ENCODE results near the gene LBH.

Gene LBH

DNA sequence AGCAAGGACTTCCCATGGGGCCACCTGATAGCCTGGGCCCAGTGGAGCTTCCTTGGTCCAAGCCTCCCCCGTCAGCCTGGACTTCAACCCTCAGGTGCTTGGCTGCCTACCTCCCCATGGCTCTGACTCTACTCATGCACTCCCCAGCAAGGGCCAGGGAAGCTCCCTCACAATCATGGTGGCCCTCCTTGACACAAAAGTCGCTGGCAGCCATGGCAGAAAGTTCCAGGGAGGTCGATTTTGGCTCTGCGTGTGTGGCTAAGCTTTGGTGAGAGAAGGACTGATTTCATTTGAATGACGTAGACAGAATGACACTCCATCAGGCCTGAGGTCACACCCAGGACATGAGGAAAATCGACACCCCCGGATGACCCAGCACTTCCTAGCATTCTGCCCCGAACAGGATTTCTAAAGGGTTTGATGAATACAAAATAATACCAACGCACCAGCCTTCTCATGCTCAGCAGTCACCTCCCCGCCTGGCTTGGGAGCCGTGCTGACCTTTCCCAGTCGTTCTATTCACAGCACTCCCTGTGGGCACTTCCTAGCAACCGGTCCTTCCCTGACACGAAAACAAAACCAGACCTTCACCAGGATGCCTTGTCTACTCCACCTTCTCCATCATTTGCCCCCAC lies 52.7 kb downstream of the LBH start:
- Histone ChIP-seq H3K36me3 (ENCODE audit: control insufficient read depth in 2 of 2, insufficient read depth in 2 of 2, low read length in 2 of 2) (no peaks in the 10 kb centered on the region), H3K27me3 (ENCODE audit: control insufficient read depth in 2 of 2, insufficient read depth in 2 of 2, low read length in 2 of 2) (no peaks in the 10 kb centered on the region), H3K4me3 (ENCODE audit: low read length in 2 of 2) (no peak overlapping the region), H3K9me3 (ENCODE audit: control insufficient read depth in 2 of 2, low read length in 2 of 2) (no peaks in the 10 kb centered on the region), H3K27ac (ENCODE audit: low read depth in 2 of 2, low read length in 2 of 2) (no peak overlapping the region), H3K4me1 (ENCODE audit: control insufficient read depth in 2 of 2, insufficient read depth in 2 of 2, low read length in 2 of 2) (peaks cover 0 to 5% of the 10 kb centered on the region in 2 donors), H3K9ac (ENCODE audit: low read depth in 1 of 2, low read length in 2 of 2) (no peak overlapping the region)

DNA sequence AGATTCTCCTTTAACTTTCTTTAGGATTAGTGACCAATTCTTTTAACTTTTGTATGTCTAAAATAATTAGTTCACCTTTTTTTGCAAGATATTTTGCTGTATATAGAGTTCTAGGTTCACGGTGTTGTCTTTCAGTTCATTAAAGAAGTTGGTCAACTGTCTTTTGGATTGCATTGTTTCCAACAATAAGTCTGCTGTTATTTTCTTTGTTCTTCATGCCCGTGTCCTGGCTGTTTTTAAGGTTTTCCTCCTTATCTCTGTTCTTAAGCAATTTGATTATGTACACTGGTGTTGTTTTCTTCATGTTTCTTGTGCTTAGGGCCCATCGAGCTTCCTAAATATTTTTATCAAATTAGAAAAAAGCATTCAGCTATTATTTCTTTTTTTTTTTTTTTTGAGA lies 54.4 kb downstream of the LBH start:
- H3K9me3 ChIP-seq (ENCODE audit: control insufficient read depth in 2 of 2, low read length in 2 of 2) = no peaks in the 10 kb centered on the region

DNA sequence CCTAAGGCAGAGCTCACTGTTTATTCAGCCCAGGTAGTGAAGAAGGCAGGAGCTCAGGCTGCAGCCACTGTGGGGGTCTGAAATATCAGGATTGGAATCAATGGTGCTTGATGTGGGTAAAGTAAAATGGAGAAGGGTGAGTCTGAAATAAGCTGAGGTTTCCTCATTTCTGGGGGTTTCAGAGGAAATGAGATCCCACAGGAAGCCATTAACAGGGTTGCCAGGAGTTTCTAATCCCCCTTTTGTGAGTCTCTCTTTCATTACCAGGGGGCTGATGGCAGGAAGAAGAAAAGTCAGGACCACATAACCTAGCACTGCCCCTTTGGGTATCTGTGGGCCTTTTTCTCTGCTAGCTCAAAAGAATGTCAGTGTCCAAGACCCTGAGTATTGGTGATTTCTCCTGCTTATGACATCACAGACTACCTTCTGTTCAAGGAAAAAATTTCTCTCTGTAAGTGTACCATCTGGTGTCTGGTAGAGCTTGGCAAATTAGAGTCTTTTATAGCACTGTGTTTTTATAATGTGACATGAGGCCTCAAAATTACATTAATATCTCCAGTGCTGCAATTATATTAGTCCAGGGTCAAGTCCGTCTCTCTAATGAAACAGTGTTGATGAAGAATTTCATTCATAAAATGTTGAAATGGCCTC lies 56.0 kb downstream of the LBH start:
- Histone ChIP-seq H3K36me3 (ENCODE audit: control insufficient read depth in 2 of 2, insufficient read depth in 2 of 2, low read length in 2 of 2) (no peaks in the 10 kb centered on the region), H3K27ac (ENCODE audit: low read depth in 2 of 2, low read length in 2 of 2) (no peak overlapping the region), H3K4me3 (ENCODE audit: low read length in 2 of 2) (no peak overlapping the region), H3K27me3 (ENCODE audit: control insufficient read depth in 2 of 2, insufficient read depth in 2 of 2, low read length in 2 of 2) (no peaks in the 10 kb centered on the region), H3K4me1 (ENCODE audit: control insufficient read depth in 2 of 2, insufficient read depth in 2 of 2, low read length in 2 of 2) (peaks cover 0 to 5% of the 10 kb centered on the region in 2 donors), H3K9ac (ENCODE audit: low read depth in 1 of 2, low read length in 2 of 2) (no peak overlapping the region), H3K9me3 (ENCODE audit: control insufficient read depth in 2 of 2, low read length in 2 of 2) (no peaks in the 10 kb centered on the region)

More for the DNA sequence above, 54.4 kb downstream of the LBH start:
- Histone ChIP-seq H3K4me3 (ENCODE audit: low read length in 2 of 2) (no peak overlapping the region), H3K4me1 (ENCODE audit: control insufficient read depth in 2 of 2, insufficient read depth in 2 of 2, low read length in 2 of 2) (peaks cover 0 to 5% of the 10 kb centered on the region in 2 donors), H3K9ac (ENCODE audit: low read depth in 1 of 2, low read length in 2 of 2) (no peak overlapping the region), H3K27ac (ENCODE audit: low read depth in 2 of 2, low read length in 2 of 2) (no peak overlapping the region), H3K36me3 (ENCODE audit: control insufficient read depth in 2 of 2, insufficient read depth in 2 of 2, low read length in 2 of 2) (no peaks in the 10 kb centered on the region), H3K27me3 (ENCODE audit: control insufficient read depth in 2 of 2, insufficient read depth in 2 of 2, low read length in 2 of 2) (no peaks in the 10 kb centered on the region)

DNA sequence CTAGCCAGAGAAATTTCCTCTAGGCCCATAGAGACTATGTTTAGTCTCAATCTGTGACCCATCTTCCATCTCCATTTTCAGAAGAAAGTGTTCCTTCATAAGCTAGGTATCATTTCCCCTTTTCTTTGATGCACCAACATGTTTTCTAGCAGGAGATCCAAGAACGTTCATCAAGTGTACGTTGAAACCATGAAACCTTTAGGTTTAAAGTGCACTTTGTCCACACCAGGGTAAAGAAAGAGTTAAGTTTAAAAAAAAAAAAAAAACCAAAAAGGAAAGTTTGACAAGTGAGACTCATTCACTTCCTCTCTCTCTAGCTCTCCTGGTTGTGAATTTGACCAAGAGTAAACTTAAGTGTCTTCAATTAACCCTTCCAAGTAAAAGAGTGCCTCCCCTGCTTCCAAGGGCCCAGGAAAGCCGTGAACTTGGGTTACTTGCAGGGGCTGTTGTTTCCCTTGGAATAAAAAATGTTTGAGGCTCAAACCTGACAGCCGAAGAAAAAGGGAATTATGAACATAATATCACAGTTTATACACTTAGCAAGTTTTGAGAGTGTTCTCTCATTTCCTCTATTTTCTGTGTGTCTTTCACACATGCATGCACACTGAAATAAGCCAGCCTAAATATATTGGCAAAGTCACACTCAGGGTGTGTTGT lies 56.7 kb downstream of the LBH start:
- H3K36me3 ChIP-seq (ENCODE audit: control insufficient read depth in 2 of 2, insufficient read depth in 2 of 2, low read length in 2 of 2) = no peaks in the 10 kb centered on the region

DNA sequence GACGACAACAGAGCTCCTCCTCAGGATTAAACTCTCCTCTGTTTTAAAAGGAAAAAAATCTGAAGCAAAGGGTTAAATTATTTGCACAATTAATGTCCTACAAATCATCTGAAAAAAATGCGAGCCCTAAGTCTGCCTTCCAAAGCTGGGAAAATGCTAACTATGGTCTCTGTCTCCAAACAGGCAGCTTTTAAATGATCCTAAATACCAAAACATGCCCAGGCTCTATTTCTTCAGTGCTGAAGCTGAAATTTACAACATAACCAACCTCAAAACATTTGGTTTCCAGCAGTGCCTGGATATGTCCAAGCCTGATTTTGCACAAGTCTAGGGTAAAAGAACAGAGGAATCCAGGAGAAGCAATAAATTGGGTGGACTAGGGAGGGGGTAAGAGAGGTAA lies 57.2 kb downstream of the LBH start:
- Histone ChIP-seq H3K4me1 (ENCODE audit: control insufficient read depth in 2 of 2, insufficient read depth in 2 of 2, low read length in 2 of 2) (peaks cover 0 to 5% of the 10 kb centered on the region in 2 donors), H3K9ac (ENCODE audit: low read depth in 1 of 2, low read length in 2 of 2) (no peak overlapping the region), H3K4me3 (ENCODE audit: low read length in 2 of 2) (no peak overlapping the region), H3K27me3 (ENCODE audit: control insufficient read depth in 2 of 2, insufficient read depth in 2 of 2, low read length in 2 of 2) (no peaks in the 10 kb centered on the region), H3K27ac (ENCODE audit: low read depth in 2 of 2, low read length in 2 of 2) (no peak overlapping the region), H3K9me3 (ENCODE audit: control insufficient read depth in 2 of 2, low read length in 2 of 2) (no peaks in the 10 kb centered on the region), H3K36me3 (ENCODE audit: control insufficient read depth in 2 of 2, insufficient read depth in 2 of 2, low read length in 2 of 2) (no peaks in the 10 kb centered on the region)

More for the DNA sequence above, 56.7 kb downstream of the LBH start:
- Histone ChIP-seq H3K9me3 (ENCODE audit: control insufficient read depth in 2 of 2, low read length in 2 of 2) (no peaks in the 10 kb centered on the region), H3K9ac (ENCODE audit: low read depth in 1 of 2, low read length in 2 of 2) (no peak overlapping the region), H3K27ac (ENCODE audit: low read depth in 2 of 2, low read length in 2 of 2) (no peak overlapping the region), H3K4me3 (ENCODE audit: low read length in 2 of 2) (no peak overlapping the region), H3K4me1 (ENCODE audit: control insufficient read depth in 2 of 2, insufficient read depth in 2 of 2, low read length in 2 of 2) (peaks cover 0 to 5% of the 10 kb centered on the region in 2 donors), H3K27me3 (ENCODE audit: control insufficient read depth in 2 of 2, insufficient read depth in 2 of 2, low read length in 2 of 2) (no peaks in the 10 kb centered on the region)

DNA sequence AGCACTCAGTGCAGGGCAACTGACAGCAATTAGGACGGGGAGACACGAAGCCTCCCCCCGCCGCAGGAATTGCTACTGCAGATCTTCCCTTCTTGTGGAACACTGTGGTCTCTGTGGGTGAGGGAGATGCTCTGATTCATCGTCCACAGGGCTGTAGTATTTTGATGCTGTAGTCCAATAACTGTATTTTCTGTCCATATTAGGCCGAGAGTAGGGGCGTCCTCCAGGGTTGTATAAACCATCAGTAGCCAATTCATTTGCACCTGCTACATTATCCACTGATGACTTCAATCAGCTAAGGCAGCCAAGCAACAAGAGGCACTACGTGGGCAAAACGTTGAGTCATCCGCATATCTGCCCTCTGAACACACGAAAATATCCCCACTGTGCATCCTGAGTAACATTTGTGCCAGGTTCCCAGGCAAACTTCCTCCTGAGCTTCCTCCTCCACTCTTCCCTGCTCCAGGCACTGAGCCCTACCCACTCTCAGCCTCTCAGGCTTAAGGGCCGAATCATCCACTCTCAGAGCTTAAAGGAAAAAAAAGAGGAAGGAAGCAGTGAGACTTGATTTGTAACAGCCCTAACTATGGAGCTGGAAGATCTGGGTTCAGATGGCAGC lies 62.1 kb downstream of the LBH start:
- no peak overlapping the region for H3K4me3 ChIP-seq (ENCODE audit: low read length in 2 of 2)
- no peaks in the 10 kb centered on the region for H3K27me3 ChIP-seq (ENCODE audit: control insufficient read depth in 2 of 2, insufficient read depth in 2 of 2, low read length in 2 of 2)
- peak overlapping the region in 1 of 2 donors; percentile 13 for H3K27ac ChIP-seq (ENCODE audit: low read depth in 2 of 2, low read length in 2 of 2)
- H3K9me3 ChIP-seq (ENCODE audit: control insufficient read depth in 2 of 2, low read length in 2 of 2) = no peaks in the 10 kb centered on the region
- H3K36me3 ChIP-seq (ENCODE audit: control insufficient read depth in 2 of 2, insufficient read depth in 2 of 2, low read length in 2 of 2) = no peaks in the 10 kb centered on the region
- peaks cover 0 to 3% of the 10 kb centered on the region in 2 donors for H3K4me1 ChIP-seq (ENCODE audit: control insufficient read depth in 2 of 2, insufficient read depth in 2 of 2, low read length in 2 of 2)
- H3K9ac ChIP-seq (ENCODE audit: low read depth in 1 of 2, low read length in 2 of 2) = no peak overlapping the region

DNA sequence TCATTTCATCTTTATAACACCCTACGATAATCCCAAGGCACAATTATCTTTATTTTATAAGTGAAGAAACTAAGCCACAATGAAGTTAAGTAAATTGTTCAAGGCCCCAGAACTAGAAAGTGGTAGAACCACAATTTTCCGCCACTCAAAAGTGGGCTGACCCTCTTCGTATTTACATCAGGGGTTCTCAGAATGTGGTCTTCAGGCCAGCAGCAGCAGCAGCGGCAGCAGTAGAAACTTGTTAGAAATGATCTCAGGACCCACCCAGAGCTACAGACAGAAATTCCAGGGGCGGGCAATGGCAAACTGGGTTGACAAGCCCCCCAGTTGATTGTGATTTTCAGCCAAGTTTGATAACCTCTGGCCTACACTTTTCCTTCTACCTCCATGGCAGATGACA lies 62.8 kb downstream of the LBH start:
- H3K4me1 ChIP-seq (ENCODE audit: control insufficient read depth in 2 of 2, insufficient read depth in 2 of 2, low read length in 2 of 2) = no peaks in the 10 kb centered on the region
- H3K36me3 ChIP-seq (ENCODE audit: control insufficient read depth in 2 of 2, insufficient read depth in 2 of 2, low read length in 2 of 2) = no peaks in the 10 kb centered on the region
- no peak overlapping the region for H3K4me3 ChIP-seq (ENCODE audit: low read length in 2 of 2)
- no peaks in the 10 kb centered on the region for H3K9me3 ChIP-seq (ENCODE audit: control insufficient read depth in 2 of 2, low read length in 2 of 2)
- H3K9ac ChIP-seq (ENCODE audit: low read depth in 1 of 2, low read length in 2 of 2) = no peak overlapping the region
- no peaks in the 10 kb centered on the region for H3K27me3 ChIP-seq (ENCODE audit: control insufficient read depth in 2 of 2, insufficient read depth in 2 of 2, low read length in 2 of 2)
- no peak overlapping the region for H3K27ac ChIP-seq (ENCODE audit: low read depth in 2 of 2, low read length in 2 of 2)

DNA sequence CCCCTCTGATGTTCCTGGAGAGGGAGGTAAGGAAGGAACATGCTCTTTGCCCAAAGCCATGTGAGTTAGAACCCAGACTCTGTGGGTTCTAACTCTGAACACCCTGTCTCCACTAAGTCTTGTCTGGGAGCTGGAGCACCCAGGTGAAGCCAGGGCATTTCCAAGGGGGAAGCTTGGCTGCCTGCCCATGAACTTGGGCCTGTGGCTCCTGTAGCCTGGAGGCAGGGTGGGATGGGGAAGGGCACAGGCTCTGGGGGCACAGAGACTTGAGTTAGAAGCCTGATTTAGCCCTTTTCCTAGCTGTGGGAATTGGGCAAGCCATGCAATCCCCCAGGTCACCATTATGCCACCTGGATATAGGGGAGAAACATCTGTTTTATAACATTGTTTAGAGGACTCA lies 65.2 kb downstream of the LBH start:
- Histone ChIP-seq H3K27me3 (ENCODE audit: control insufficient read depth in 2 of 2, insufficient read depth in 2 of 2, low read length in 2 of 2) (no peaks in the 10 kb centered on the region), H3K36me3 (ENCODE audit: control insufficient read depth in 2 of 2, insufficient read depth in 2 of 2, low read length in 2 of 2) (no peaks in the 10 kb centered on the region), H3K9me3 (ENCODE audit: control insufficient read depth in 2 of 2, low read length in 2 of 2) (no peaks in the 10 kb centered on the region), H3K9ac (ENCODE audit: low read depth in 1 of 2, low read length in 2 of 2) (no peak overlapping the region), H3K4me3 (ENCODE audit: low read length in 2 of 2) (no peak overlapping the region), H3K27ac (ENCODE audit: low read depth in 2 of 2, low read length in 2 of 2) (no peak overlapping the region), H3K4me1 (ENCODE audit: control insufficient read depth in 2 of 2, insufficient read depth in 2 of 2, low read length in 2 of 2) (no peaks in the 10 kb centered on the region)

DNA sequence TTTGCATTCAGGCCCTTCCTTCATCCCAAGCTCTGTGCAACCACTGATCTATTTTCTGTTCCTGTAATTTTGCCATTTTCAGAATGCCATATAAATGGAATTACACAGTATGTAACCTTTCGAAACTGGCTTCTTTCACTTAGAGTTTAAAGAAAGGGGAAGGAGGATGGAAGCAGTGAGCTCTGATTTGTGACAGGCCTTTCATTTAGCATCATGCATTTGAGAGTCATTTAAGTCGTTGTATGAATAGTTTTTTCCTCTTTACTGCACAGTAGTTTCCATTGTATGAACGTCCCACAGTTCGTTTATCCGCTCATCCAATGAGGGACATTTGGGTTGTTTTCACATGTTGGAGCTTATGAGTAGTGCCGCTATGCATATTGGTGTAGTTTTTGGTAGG lies 67.0 kb downstream of the LBH start:
- H3K9me3 ChIP-seq (ENCODE audit: control insufficient read depth in 2 of 2, low read length in 2 of 2) = no peaks in the 10 kb centered on the region
- no peaks in the 10 kb centered on the region for H3K36me3 ChIP-seq (ENCODE audit: control insufficient read depth in 2 of 2, insufficient read depth in 2 of 2, low read length in 2 of 2)
- no peak overlapping the region for H3K4me3 ChIP-seq (ENCODE audit: low read length in 2 of 2)
- no peaks in the 10 kb centered on the region for H3K27me3 ChIP-seq (ENCODE audit: control insufficient read depth in 2 of 2, insufficient read depth in 2 of 2, low read length in 2 of 2)
- H3K27ac ChIP-seq (ENCODE audit: low read depth in 2 of 2, low read length in 2 of 2) = no peak overlapping the region
- no peak overlapping the region for H3K9ac ChIP-seq (ENCODE audit: low read depth in 1 of 2, low read length in 2 of 2)
- H3K4me1 ChIP-seq (ENCODE audit: control insufficient read depth in 2 of 2, insufficient read depth in 2 of 2, low read length in 2 of 2) = no peaks in the 10 kb centered on the region

DNA sequence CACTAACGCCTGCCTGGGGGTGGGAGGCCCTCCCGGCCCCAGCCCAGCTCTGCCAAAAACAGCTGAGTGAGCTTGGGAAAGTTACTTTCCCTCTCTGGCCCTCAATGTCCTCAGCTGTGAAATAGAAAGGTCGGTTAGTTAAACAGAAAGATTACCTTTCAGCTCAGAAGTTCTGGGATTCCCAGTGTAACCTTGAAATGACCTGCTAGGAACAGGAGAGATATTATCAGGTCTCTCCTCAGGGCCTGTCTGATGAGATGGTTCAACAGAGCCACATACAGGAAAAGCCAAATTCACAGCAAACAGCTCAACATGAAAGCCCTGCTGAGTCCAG lies 68.8 kb downstream of the LBH start:
- Histone ChIP-seq H3K4me3 (ENCODE audit: low read length in 2 of 2) (no peak overlapping the region), H3K36me3 (ENCODE audit: control insufficient read depth in 2 of 2, insufficient read depth in 2 of 2, low read length in 2 of 2) (no peaks in the 10 kb centered on the region), H3K9ac (ENCODE audit: low read depth in 1 of 2, low read length in 2 of 2) (no peak overlapping the region), H3K9me3 (ENCODE audit: control insufficient read depth in 2 of 2, low read length in 2 of 2) (no peaks in the 10 kb centered on the region), H3K27ac (ENCODE audit: low read depth in 2 of 2, low read length in 2 of 2) (peak overlapping the region in 1 of 2 donors; percentile 23), H3K27me3 (ENCODE audit: control insufficient read depth in 2 of 2, insufficient read depth in 2 of 2, low read length in 2 of 2) (no peaks in the 10 kb centered on the region), H3K4me1 (ENCODE audit: control insufficient read depth in 2 of 2, insufficient read depth in 2 of 2, low read length in 2 of 2) (no peaks in the 10 kb centered on the region)
